ENCODE measurements around the gene TCF19.

DNA sequence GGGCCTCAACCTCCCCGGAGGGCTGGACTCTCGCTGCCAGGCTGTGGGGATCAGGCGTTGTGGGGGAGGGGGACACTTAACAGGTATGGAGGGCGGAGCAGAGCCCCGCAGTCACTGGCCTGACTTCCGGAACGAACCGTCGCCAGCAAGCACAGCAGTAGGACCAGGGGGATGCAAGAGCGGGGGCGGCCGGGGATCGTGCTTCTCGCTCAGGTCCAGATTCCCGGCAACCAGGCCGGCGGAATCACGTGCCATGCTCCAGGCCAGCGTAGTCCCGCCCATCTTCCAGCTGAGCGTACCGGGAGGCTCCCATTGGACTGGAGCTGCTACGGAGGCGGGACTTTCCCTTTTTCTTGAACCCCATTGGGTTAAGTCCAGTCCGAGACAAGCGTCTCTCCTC lies 22.1 kb downstream of the TCF19 start:
- TF ChIP-seq, protein P1, sequence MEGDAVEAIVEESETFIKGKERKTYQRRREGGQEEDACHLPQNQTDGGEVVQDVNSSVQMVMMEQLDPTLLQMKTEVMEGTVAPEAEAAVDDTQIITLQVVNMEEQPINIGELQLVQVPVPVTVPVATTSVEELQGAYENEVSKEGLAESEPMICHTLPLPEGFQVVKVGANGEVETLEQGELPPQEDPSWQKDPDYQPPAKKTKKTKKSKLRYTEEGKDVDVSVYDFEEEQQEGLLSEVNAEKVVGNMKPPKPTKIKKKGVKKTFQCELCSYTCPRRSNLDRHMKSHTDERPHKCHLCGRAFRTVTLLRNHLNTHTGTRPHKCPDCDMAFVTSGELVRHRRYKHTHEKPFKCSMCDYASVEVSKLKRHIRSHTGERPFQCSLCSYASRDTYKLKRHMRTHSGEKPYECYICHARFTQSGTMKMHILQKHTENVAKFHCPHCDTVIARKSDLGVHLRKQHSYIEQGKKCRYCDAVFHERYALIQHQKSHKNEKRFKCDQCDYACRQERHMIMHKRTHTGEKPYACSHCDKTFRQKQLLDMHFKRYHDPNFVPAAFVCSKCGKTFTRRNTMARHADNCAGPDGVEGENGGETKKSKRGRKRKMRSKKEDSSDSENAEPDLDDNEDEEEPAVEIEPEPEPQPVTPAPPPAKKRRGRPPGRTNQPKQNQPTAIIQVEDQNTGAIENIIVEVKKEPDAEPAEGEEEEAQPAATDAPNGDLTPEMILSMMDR (IDR thresholded peaks at IDR 0.05; ENCODE audit: low read depth, low read length), result no peak
- no peak for TF ChIP-seq EZH2phosphoT487 (IDR thresholded peaks at IDR 0.05; ENCODE audit: low read depth)

Data from OCI-LY3 (cell line).